ENCODE measurements around the gene BEND7. TPM values are rescaled to one million over a fixed set of nuclear protein-coding genes. Genes with fewer than 3 reads are reported as not detected.
"Not testable (repeated sequence)": the region's sequence is repeated elsewhere in the genome, so short reads cannot be mapped to it uniquely, and the experiment has no call there.

BEND7 gene
- total RNA-seq, 6 experiments from 2014 or later, result 0.14 to 2.0 (median 0.49) TPM

DNA sequence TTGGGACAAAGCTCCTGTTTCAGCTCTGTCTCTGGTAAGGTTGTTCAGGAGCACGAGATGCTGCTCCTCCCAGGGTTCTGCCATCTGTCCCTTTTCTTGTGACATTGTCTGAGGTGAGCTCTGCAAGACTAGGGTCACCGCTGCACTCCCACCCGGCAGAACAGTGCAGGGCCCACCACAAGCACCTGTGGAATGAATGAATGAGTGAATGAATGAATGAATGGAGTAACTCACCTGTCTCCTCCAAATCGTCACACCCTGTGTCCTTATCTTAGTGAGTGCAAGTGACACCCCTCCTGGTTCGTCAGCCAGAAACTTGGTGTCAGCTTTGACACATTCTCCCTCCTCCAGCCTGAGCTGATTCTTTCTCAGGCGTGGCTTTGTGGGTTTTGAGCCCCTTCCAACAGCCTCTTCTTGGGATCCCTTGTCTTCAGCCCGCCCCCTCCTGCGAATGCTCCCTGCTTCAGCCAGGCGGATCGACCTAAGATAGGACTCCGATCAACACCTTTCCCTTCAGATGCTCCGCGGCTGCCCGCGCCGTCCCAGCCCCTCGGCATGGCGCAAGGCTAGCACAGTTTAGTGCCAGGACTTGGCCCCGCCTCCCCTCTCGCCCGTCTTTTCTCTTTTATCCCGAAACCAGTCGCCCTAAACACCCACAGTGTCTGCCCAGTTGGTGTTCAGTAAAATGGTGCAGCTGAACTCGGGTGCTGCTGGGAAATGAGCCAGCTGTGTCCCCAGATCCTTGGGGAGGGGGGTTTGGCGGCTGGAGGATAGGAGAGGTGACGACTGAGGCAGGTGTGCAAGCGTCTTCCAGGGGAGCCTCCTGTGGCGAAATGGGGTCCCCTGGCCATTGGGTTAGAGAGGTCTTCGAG lies 89.3 kb downstream of the BEND7 start:
- peak overlapping the region; percentile 17; the same call in 1 of the 2 replicates for H3K4me3 Mint-ChIP-seq
- peaks cover 10% of the 10 kb centered on the region; the same call in 1 of the 2 replicates for H3K4me1 Mint-ChIP-seq (ENCODE audit: low read depth)
- H3K36me3 Mint-ChIP-seq (ENCODE audit: low read depth), result no peaks in the 10 kb centered on the region
- peaks cover 29% of the 10 kb centered on the region for H3K27me3 Mint-ChIP-seq (ENCODE audit: insufficient read depth)
- TF ChIP-seq, protein P1, sequence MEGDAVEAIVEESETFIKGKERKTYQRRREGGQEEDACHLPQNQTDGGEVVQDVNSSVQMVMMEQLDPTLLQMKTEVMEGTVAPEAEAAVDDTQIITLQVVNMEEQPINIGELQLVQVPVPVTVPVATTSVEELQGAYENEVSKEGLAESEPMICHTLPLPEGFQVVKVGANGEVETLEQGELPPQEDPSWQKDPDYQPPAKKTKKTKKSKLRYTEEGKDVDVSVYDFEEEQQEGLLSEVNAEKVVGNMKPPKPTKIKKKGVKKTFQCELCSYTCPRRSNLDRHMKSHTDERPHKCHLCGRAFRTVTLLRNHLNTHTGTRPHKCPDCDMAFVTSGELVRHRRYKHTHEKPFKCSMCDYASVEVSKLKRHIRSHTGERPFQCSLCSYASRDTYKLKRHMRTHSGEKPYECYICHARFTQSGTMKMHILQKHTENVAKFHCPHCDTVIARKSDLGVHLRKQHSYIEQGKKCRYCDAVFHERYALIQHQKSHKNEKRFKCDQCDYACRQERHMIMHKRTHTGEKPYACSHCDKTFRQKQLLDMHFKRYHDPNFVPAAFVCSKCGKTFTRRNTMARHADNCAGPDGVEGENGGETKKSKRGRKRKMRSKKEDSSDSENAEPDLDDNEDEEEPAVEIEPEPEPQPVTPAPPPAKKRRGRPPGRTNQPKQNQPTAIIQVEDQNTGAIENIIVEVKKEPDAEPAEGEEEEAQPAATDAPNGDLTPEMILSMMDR (IDR thresholded peaks at IDR 0.05), result no peak
- H3K9me3 Mint-ChIP-seq, result no peaks in the 10 kb centered on the region
- no peak overlapping the region for H3K27ac Mint-ChIP-seq
- no peak for DNase-seq

DNA sequence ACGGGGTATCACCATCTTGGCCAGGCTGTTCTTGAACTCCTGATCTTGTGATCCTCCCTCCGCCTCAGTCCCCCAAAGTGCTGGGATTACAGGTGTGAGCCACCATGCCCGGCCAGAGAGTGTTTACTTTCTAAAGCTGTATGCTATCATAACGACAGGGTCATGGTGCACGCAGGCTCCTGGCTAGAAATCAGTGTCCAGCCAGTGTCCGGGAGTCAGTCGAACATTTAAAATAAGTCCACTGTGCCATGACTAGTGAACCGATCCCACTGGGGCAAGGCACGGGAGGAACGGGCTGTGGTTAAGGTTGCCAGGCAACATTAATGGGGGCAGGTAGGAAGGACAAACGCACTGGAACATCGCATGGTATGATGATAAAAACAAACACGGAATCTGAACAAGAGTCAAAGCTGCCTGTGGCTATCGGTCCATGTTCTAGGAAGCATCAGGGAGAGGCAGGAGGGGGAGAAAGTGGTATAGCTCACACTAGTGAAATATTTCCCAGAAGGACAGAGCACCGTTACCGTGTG lies 91.7 kb downstream of the BEND7 start:
- DNase-seq, result no peak
- Mint-ChIP-seq H3K27me3 (ENCODE audit: insufficient read depth) (peaks cover 31% of the 10 kb centered on the region), H3K4me1 (ENCODE audit: low read depth) (peaks cover 10% of the 10 kb centered on the region; the same call in 1 of the 2 replicates), H3K27ac (no peak overlapping the region), H3K4me3 (no peak overlapping the region), H3K36me3 (ENCODE audit: low read depth) (no peaks in the 10 kb centered on the region), H3K9me3 (no peaks in the 10 kb centered on the region)
- TF ChIP-seq, protein P1 (IDR thresholded peaks at IDR 0.05), result no peak

DNA sequence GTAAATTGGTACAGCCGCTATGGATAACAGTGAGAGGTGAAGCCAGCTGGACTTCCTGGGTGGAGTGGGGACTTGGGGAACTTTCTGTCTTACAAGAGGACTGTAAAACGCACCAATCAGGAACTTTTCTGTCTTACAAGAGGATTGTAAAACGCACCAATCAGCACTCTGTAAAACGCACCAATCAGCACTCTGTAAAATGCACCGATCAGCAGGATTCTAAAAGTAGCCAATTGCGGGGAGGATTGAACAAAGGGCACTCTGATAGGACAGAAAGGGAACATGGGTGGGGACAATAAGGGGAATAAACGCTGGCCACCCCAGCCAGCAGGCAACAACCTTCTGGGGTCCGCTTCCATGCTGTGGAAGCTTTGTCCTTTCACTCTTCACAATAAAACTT lies 100.9 kb downstream of the BEND7 start:
- peaks cover 30% of the 10 kb centered on the region for H3K27me3 Mint-ChIP-seq (ENCODE audit: insufficient read depth)
- DNase-seq; H3K4me3 Mint-ChIP-seq; H3K36me3 Mint-ChIP-seq (ENCODE audit: low read depth); H3K27ac Mint-ChIP-seq; H3K9me3 Mint-ChIP-seq; H3K4me1 Mint-ChIP-seq (ENCODE audit: low read depth): not testable (repeated sequence)

GRCh38 chr10:13425397-13425796 lies 103.4 kb downstream of the BEND7 start:
- no peak for DNase-seq
- TF ChIP-seq, protein P1 (IDR thresholded peaks at IDR 0.05), result no peak
- H3K27me3 Mint-ChIP-seq (ENCODE audit: insufficient read depth), result peaks cover 34% of the 10 kb centered on the region
- H3K9me3 Mint-ChIP-seq, result peaks cover 6% of the 10 kb centered on the region; the same call in 1 of the 2 replicates
- no peak overlapping the region for H3K27ac Mint-ChIP-seq
- H3K4me3 Mint-ChIP-seq, result no peak overlapping the region
- no peaks in the 10 kb centered on the region for H3K36me3 Mint-ChIP-seq (ENCODE audit: low read depth)
- no peaks in the 10 kb centered on the region for H3K4me1 Mint-ChIP-seq (ENCODE audit: low read depth)

GRCh38 chr10:13422800-13423199 lies 106.0 kb downstream of the BEND7 start:
- Mint-ChIP-seq H3K27me3 (ENCODE audit: insufficient read depth) (peaks cover 31% of the 10 kb centered on the region), H3K4me1 (ENCODE audit: low read depth) (no peaks in the 10 kb centered on the region), H3K27ac (no peak overlapping the region)

More at GRCh38 chr10:13422800-13423199, 106.0 kb downstream of the BEND7 start:
- Mint-ChIP-seq H3K4me3 (no peak overlapping the region), H3K36me3 (ENCODE audit: low read depth) (no peaks in the 10 kb centered on the region), H3K9me3 (peaks cover 4% of the 10 kb centered on the region; the same call in 1 of the 2 replicates)
- TF ChIP-seq, protein P1 (IDR thresholded peaks at IDR 0.05), result no peak
- no peak for DNase-seq
